ENCODE measurements around the gene PRLR.

DNA sequence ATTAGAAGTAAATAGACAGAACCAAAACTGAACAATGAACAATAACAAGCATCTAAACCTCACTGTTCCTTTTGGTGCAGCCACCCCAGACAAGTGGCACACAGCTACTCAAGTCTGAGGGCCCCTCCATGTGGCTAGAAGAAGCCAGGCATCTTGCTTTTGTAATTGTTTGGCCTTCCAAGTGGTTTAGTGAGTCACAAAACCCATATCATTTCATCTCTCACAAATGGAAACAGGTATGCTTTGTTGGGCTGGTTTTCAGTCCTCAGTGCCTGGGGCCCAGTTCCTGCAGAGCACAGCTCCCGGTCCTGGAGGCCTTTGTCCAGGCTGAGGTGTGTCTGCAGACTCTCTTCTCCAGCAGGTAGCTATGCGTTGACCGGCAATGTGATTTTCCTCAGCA lies 16.7 kb downstream of the PRLR start:
- no peak for TF ChIP-seq POLR2A (IDR thresholded peaks at IDR 0.05)
- TF ChIP-seq, protein P1, sequence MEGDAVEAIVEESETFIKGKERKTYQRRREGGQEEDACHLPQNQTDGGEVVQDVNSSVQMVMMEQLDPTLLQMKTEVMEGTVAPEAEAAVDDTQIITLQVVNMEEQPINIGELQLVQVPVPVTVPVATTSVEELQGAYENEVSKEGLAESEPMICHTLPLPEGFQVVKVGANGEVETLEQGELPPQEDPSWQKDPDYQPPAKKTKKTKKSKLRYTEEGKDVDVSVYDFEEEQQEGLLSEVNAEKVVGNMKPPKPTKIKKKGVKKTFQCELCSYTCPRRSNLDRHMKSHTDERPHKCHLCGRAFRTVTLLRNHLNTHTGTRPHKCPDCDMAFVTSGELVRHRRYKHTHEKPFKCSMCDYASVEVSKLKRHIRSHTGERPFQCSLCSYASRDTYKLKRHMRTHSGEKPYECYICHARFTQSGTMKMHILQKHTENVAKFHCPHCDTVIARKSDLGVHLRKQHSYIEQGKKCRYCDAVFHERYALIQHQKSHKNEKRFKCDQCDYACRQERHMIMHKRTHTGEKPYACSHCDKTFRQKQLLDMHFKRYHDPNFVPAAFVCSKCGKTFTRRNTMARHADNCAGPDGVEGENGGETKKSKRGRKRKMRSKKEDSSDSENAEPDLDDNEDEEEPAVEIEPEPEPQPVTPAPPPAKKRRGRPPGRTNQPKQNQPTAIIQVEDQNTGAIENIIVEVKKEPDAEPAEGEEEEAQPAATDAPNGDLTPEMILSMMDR (IDR thresholded peaks at IDR 0.05 in 8 of 11, conservative IDR thresholded peaks at IDR 0.05 in 3 of 11) = no peak
